Neural cell (in vitro differentiated cells): ENCODE measurements around the gene ADORA2A. TPM values are rescaled to one million over a fixed set of nuclear protein-coding genes. Genes with fewer than 3 reads are reported as not detected.
A peak's percentile ranks its signal among the peaks of the same experiment; 100 is the strongest.

Experiments
- H2AFZ ChIP-seq: fragments of 200-600, 300-800 bp; sonication (generic), shearing (Covaris generic); 2 replicates; pipeline ENCODE4 v1.6.0; 2014; ENCODE audit warnings: low read depth, mild to moderate bottlenecking, antibody characterized with exemption, low read length, moderate library complexity
- H3F3A ChIP-seq: fragments of 200-600 bp; shearing (Covaris generic); 2 replicates; pipeline ENCODE4 v1.6.1; 2016; ENCODE audit warnings: mild to moderate bottlenecking, moderate library complexity, mixed read lengths, antibody characterized with exemption, low read length; ENCODE audit not compliant: insufficient read depth, poor library complexity, severe bottlenecking
- H3K27ac ChIP-seq: fragments of 200-600, 300-800 bp; sonication (generic), shearing (Covaris generic); 2 replicates; pipeline ENCODE4 v1.5.1; 2014; ENCODE audit warnings: mild to moderate bottlenecking, low read length, moderate library complexity
- H3K27me3 ChIP-seq: fragments of 300-800, 200-600 bp; sonication (generic), shearing (Covaris generic); 2 replicates; pipeline ENCODE4 v1.6.0; 2014; ENCODE audit warnings: mild to moderate bottlenecking, low read depth, low read length, moderate library complexity; ENCODE audit not compliant: insufficient read depth
- H3K36me3 ChIP-seq: fragments of 300-800, 200-600 bp; sonication (generic), shearing (Covaris generic); 2 replicates; pipeline ENCODE4 v1.5.1; 2014; ENCODE audit warnings: mild to moderate bottlenecking, antibody characterized with exemption, low read length, moderate library complexity; ENCODE audit not compliant: insufficient read depth
- H3K4me2 ChIP-seq: fragments of 300-800, 200-600 bp; sonication (generic), shearing (Covaris generic); 2 replicates; pipeline ENCODE4 v1.6.0; 2014; ENCODE audit warnings: mild to moderate bottlenecking, low read length
- H3K4me3 ChIP-seq: fragments of 300-800, 200-600 bp; sonication (generic), shearing (Covaris generic); 2 replicates; pipeline ENCODE4 v1.5.1; 2014; ENCODE audit warnings: mild to moderate bottlenecking, low read length, moderate library complexity
- H3K79me2 ChIP-seq: fragments of 200-600 bp; shearing (Covaris generic); replicated peaks from 2 replicates; pipeline ENCODE4 v1.6.0; 2014; ENCODE audit warnings: mild to moderate bottlenecking, low read length, moderate library complexity; ENCODE audit not compliant: insufficient read depth
- H3K9ac ChIP-seq: fragments of 300-800, 200-600 bp; sonication (generic), shearing (Covaris generic); 2 replicates; pipeline ENCODE4 v1.6.1; 2016; ENCODE audit warnings: mild to moderate bottlenecking, low read length, mixed read lengths
- H3K9me2 ChIP-seq: fragments of 200-600 bp; shearing (Covaris generic); 2 replicates; pipeline ENCODE4 v1.6.1; 2016; ENCODE audit warnings: mild to moderate bottlenecking, low read length, mixed read lengths; ENCODE audit not compliant: insufficient read depth
- H3K9me3 ChIP-seq: fragments of 200-600, 300-800 bp; sonication (generic), shearing (Covaris generic); 2 replicates; pipeline ENCODE4 v1.6.1; 2016; ENCODE audit warnings: mild to moderate bottlenecking, mixed run types, low read length, moderate library complexity, mixed read lengths
- H4K20me1 ChIP-seq: fragments of 200-600 bp; shearing (Covaris generic); 2 replicates; pipeline ENCODE4 v1.6.1; 2016; ENCODE audit warnings: mild to moderate bottlenecking, mixed run types; ENCODE audit not compliant: insufficient read depth
- EP300 ChIP-seq: fragments of 450-650 bp; conservative IDR thresholded peaks from 2 replicates; pipeline ENCODE4 v1.6.1; 2014; ENCODE audit warnings: antibody characterized with exemption, mild to moderate bottlenecking, moderate library complexity; ENCODE audit not compliant: poor library complexity, severe bottlenecking
- EZH2 ChIP-seq: fragments of 200-600, 300-800 bp; shearing (Covaris generic), sonication (generic); IDR thresholded peaks from 2 replicates; pipeline ENCODE4 v1.6.1; 2014; ENCODE audit warnings: antibody characterized with exemption, low read length, borderline replicate concordance, mild to moderate bottlenecking; ENCODE audit not compliant: insufficient read depth, poor library complexity, severe bottlenecking
- MXI1 ChIP-seq: fragments of 450-650 bp; conservative IDR thresholded peaks from 2 replicates; pipeline ENCODE4 v1.6.1; 2014; ENCODE audit warnings: antibody characterized with exemption, mild to moderate bottlenecking; ENCODE audit not compliant: poor library complexity, severe bottlenecking
- POLR2AphosphoS5 ChIP-seq: IDR thresholded peaks from 2 replicates; pipeline ENCODE4 v1.6.1; 2012
- RAD21 ChIP-seq: fragments of 450-650 bp; conservative IDR thresholded peaks from 2 replicates; pipeline ENCODE4 v1.6.1; 2014; ENCODE audit warnings: antibody characterized with exemption, mild to moderate bottlenecking, moderate library complexity
- SMC3 ChIP-seq: fragments of 450-650 bp; conservative IDR thresholded peaks from 2 replicates; pipeline ENCODE4 v1.6.1; 2014; ENCODE audit warnings: antibody characterized with exemption, mild to moderate bottlenecking, moderate library complexity; ENCODE audit not compliant: poor library complexity
- TAF1 ChIP-seq: IDR thresholded peaks from 2 replicates; pipeline ENCODE4 v1.6.1; 2012; ENCODE audit warnings: low read depth
- polyA plus RNA-seq: library from polyadenylated mRNA; depleted of rRNA; stranded (reverse); fragments of >200 nt; gene quantifications from 2 replicates; pipeline ENCODE4 v1.2.3, GENCODE V29; 2014
- TF ChIP-seq, protein P1 (sequence below): IDR thresholded peaks from 2 replicates; pipeline ENCODE4 v1.6.1; 2012; ENCODE audit warnings: borderline replicate concordance
- TF ChIP-seq, protein P2 (sequence below): fragments of 450-650 bp; IDR thresholded peaks from 2 replicates; pipeline ENCODE4 v1.5.1; 2014; ENCODE audit warnings: antibody characterized with exemption, mild to moderate bottlenecking, moderate library complexity; ENCODE audit not compliant: poor library complexity, severe bottlenecking

Gene ADORA2A
- polyA plus RNA-seq, 1 donor from 2014 or later: 2.9 TPM

DNA sequence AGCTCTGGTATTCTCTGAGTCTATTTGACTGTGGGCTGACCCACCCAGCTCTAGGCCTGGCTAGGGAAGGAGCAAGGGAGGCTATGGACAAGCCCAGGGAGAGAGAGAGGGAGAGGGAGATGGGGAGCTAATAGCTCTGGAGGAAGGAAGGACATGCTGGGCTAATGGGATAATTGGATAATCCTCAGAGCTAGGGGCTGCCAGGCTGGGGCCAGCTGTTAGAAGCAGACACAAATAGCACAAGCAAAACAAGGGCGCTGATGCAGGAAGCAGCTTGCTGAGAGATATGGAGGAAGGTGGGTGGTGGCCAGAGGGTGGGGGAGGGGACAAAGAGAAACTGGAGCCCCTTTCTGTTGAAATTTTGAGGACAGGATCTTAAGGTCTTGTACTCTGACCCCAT, 23.2 kb downstream of the ADORA2A start:
- peak overlapping the region; percentile 40 for H3K27ac ChIP-seq
- H3K27me3 ChIP-seq: no peaks in the 10 kb centered on the region
- H3K9ac ChIP-seq: no peak overlapping the region
- no peak for TF ChIP-seq EP300
- TF ChIP-seq MXI1: no peak
- TF ChIP-seq TAF1: no peak
- peak; percentile 76 for TF ChIP-seq POLR2AphosphoS5
- no peaks in the 10 kb centered on the region for H4K20me1 ChIP-seq
- no peaks in the 10 kb centered on the region for H3K9me2 ChIP-seq
- no peak overlapping the region for H2AFZ ChIP-seq
- no peaks in the 10 kb centered on the region for H3K36me3 ChIP-seq
- H3K79me2 ChIP-seq: no peaks in the 10 kb centered on the region
- no peaks in the 10 kb centered on the region for H3K9me3 ChIP-seq
- no peak overlapping the region for H3K4me2 ChIP-seq
- H3F3A ChIP-seq: no peaks in the 10 kb centered on the region
- H3K4me3 ChIP-seq: no peak overlapping the region

DNA sequence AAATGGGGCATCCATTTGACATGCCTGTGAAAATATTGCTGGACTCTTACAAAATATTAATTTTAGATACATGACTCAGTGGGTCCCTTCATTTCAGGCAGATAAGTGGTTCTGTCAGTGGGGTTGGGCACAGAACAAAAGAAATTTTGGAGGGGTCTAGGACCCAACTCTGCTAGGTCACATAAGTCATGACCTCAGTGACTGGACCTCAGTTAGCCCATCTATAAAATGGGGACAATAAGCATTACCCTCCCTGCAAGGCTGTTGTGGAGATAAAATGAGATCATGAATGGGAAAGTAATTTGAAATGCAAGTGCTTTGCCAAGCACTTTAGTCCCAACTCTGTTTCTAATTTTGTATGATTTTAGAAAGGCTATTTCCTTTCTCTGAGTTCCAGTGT, 23.8 kb downstream of the ADORA2A start:
- TF ChIP-seq POLR2AphosphoS5 (no peak), EP300 (no peak), SMC3 (no peak), MXI1 (no peak), RAD21 (no peak), EZH2 (no peak), TAF1 (no peak)
- TF ChIP-seq, protein P1, sequence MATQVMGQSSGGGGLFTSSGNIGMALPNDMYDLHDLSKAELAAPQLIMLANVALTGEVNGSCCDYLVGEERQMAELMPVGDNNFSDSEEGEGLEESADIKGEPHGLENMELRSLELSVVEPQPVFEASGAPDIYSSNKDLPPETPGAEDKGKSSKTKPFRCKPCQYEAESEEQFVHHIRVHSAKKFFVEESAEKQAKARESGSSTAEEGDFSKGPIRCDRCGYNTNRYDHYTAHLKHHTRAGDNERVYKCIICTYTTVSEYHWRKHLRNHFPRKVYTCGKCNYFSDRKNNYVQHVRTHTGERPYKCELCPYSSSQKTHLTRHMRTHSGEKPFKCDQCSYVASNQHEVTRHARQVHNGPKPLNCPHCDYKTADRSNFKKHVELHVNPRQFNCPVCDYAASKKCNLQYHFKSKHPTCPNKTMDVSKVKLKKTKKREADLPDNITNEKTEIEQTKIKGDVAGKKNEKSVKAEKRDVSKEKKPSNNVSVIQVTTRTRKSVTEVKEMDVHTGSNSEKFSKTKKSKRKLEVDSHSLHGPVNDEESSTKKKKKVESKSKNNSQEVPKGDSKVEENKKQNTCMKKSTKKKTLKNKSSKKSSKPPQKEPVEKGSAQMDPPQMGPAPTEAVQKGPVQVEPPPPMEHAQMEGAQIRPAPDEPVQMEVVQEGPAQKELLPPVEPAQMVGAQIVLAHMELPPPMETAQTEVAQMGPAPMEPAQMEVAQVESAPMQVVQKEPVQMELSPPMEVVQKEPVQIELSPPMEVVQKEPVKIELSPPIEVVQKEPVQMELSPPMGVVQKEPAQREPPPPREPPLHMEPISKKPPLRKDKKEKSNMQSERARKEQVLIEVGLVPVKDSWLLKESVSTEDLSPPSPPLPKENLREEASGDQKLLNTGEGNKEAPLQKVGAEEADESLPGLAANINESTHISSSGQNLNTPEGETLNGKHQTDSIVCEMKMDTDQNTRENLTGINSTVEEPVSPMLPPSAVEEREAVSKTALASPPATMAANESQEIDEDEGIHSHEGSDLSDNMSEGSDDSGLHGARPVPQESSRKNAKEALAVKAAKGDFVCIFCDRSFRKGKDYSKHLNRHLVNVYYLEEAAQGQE: no peak
- TF ChIP-seq, protein P2, sequence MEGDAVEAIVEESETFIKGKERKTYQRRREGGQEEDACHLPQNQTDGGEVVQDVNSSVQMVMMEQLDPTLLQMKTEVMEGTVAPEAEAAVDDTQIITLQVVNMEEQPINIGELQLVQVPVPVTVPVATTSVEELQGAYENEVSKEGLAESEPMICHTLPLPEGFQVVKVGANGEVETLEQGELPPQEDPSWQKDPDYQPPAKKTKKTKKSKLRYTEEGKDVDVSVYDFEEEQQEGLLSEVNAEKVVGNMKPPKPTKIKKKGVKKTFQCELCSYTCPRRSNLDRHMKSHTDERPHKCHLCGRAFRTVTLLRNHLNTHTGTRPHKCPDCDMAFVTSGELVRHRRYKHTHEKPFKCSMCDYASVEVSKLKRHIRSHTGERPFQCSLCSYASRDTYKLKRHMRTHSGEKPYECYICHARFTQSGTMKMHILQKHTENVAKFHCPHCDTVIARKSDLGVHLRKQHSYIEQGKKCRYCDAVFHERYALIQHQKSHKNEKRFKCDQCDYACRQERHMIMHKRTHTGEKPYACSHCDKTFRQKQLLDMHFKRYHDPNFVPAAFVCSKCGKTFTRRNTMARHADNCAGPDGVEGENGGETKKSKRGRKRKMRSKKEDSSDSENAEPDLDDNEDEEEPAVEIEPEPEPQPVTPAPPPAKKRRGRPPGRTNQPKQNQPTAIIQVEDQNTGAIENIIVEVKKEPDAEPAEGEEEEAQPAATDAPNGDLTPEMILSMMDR: no peak
- Histone ChIP-seq H3F3A (no peaks in the 10 kb centered on the region), H3K27me3 (no peaks in the 10 kb centered on the region), H3K9me2 (no peaks in the 10 kb centered on the region), H3K9me3 (no peaks in the 10 kb centered on the region), H3K4me2 (no peak overlapping the region), H3K27ac (peak overlapping the region; percentile 40), H3K9ac (no peak overlapping the region), H2AFZ (no peak overlapping the region), H4K20me1 (no peaks in the 10 kb centered on the region), H3K36me3 (no peaks in the 10 kb centered on the region), H3K4me3 (no peak overlapping the region), H3K79me2 (no peaks in the 10 kb centered on the region)

DNA sequence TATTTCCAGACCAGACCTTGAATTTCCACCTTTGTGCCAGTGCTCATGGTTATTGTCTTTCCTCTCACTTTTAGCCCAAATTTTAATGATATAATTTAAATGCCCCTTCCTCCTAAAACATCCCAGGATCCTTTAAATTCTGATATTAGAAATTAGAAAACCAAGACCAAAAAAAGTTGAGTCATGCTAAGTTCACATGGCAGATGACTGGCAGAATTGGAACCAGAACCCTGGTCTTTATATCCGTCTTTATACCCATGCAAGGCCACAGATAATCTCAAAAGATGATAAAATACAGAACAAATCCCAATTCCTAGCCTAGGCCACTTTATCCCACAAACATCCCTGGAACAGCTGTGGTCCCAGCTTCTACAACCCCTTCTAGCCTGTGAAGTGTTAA, 26.5 kb downstream of the ADORA2A start:
- no peak overlapping the region for H3K4me3 ChIP-seq
- H3K27ac ChIP-seq: no peak overlapping the region
- H3K4me2 ChIP-seq: no peak overlapping the region
- no peaks in the 10 kb centered on the region for H3K79me2 ChIP-seq
- no peak for TF ChIP-seq POLR2AphosphoS5
- no peak for TF ChIP-seq RAD21
- TF ChIP-seq TAF1: no peak
- TF ChIP-seq, protein P2: no peak
- TF ChIP-seq SMC3: no peak
- TF ChIP-seq, protein P1: no peak
- TF ChIP-seq MXI1: no peak
- H3K36me3 ChIP-seq: no peaks in the 10 kb centered on the region
- no peak overlapping the region for H2AFZ ChIP-seq
- no peaks in the 10 kb centered on the region for H3K27me3 ChIP-seq
- H3K9ac ChIP-seq: no peak overlapping the region
- no peaks in the 10 kb centered on the region for H3F3A ChIP-seq
- no peaks in the 10 kb centered on the region for H3K9me3 ChIP-seq
- H3K9me2 ChIP-seq: no peaks in the 10 kb centered on the region
- no peaks in the 10 kb centered on the region for H4K20me1 ChIP-seq
